Keratinocyte (primary cell): ENCODE measurements around the gene ZNF44. TPM values are rescaled to one million over a fixed set of nuclear protein-coding genes. Genes with fewer than 3 reads are reported as not detected.

Source experiments
- DNase-seq: peaks from one replicate; pipeline ENCODE4 v3.0.0-alpha.2; 2011; ENCODE audit warnings: low read depth, missing footprints, low spot score
- FAIRE-seq: peaks from 2 replicates; lab custom pipeline; 2011; peaks lifted over from hg19 to GRCh38; lab: Jason Lieb, UNC
- H2AFZ ChIP-seq: 2 replicates; pipeline ENCODE4 v1.6.0; 2012; ENCODE audit warnings: low read length, control low read depth, inconsistent platforms; ENCODE audit not compliant: control insufficient read depth
- H3K27ac ChIP-seq: 2 replicates; pipeline ENCODE4 v1.5.1; 2011; ENCODE audit warnings: low read length; ENCODE audit not compliant: control insufficient read depth, insufficient read depth
- H3K27me3 ChIP-seq: 3 replicates; pipeline ENCODE4 v1.6.0; 2011; ENCODE audit warnings: low read length; ENCODE audit not compliant: control insufficient read depth, insufficient read depth; ENCODE audit errors: extremely low read depth
- H3K36me3 ChIP-seq, 2 experiments: 2 replicates in 1 of 2; 3 replicates in 1 of 2; pipeline ENCODE4 v1.5.1; 2011; ENCODE audit warnings: low read length in 2 of 2, mild to moderate bottlenecking in 1 of 2; ENCODE audit not compliant: control insufficient read depth in 2 of 2, insufficient read depth in 2 of 2; ENCODE audit errors: extremely low read depth in 1 of 2
- H3K4me1 ChIP-seq: 3 replicates; pipeline ENCODE4 v1.5.1; 2011; ENCODE audit warnings: low read length; ENCODE audit not compliant: control insufficient read depth, insufficient read depth; ENCODE audit errors: extremely low read depth
- H3K4me2 ChIP-seq: 3 replicates; pipeline ENCODE4 v1.6.0; 2011; ENCODE audit warnings: low read depth, low read length; ENCODE audit not compliant: control insufficient read depth, insufficient read depth; ENCODE audit errors: extremely low read depth
- H3K4me3 ChIP-seq, 3 experiments: fragments of 200-600 bp in 1 of 3; sonication (generic) in 1 of 3; 2 replicates in 2 of 3; 3 replicates in 1 of 3; pipeline ENCODE4 v1.5.1; 2011 to 2016; ENCODE audit warnings: low read length in 3 of 3, mild to moderate bottlenecking in 3 of 3, control low read depth in 2 of 3, inconsistent platforms in 1 of 3, low read depth in 1 of 3, mixed read lengths in 1 of 3, mixed run types in 1 of 3, moderate library complexity in 1 of 3; ENCODE audit not compliant: control insufficient read depth in 2 of 3, insufficient read depth in 2 of 3; ENCODE audit errors: extremely low read depth in 1 of 3
- H3K79me2 ChIP-seq: 2 replicates; pipeline ENCODE4 v1.6.0; 2012; ENCODE audit warnings: low read length; ENCODE audit not compliant: control insufficient read depth, insufficient read depth
- H3K9ac ChIP-seq: 3 replicates; pipeline ENCODE4 v1.6.0; 2011; ENCODE audit warnings: low read length; ENCODE audit not compliant: control insufficient read depth, insufficient read depth; ENCODE audit errors: extremely low read depth
- H3K9me1 ChIP-seq: 3 replicates; pipeline ENCODE4 v1.6.0; 2011; ENCODE audit warnings: low read length; ENCODE audit not compliant: control insufficient read depth, insufficient read depth; ENCODE audit errors: extremely low read depth
- H3K9me3 ChIP-seq: 2 replicates; pipeline ENCODE4 v1.5.1; 2012; ENCODE audit warnings: low read depth, low read length; ENCODE audit not compliant: control insufficient read depth
- H4K20me1 ChIP-seq: 3 replicates; pipeline ENCODE4 v1.6.0; 2011; ENCODE audit warnings: low read length; ENCODE audit not compliant: control insufficient read depth, insufficient read depth; ENCODE audit errors: extremely low read depth
- CTCF ChIP-seq, 3 experiments: IDR thresholded peaks in 1 of 3; conservative IDR thresholded peaks in 1 of 3; optimal IDR thresholded peaks in 1 of 3; 2 replicates in 2 of 3; 3 replicates in 1 of 3; pipeline versions ENCODE3 to v1.5.1; 2011; ENCODE audit warnings: low read length in 3 of 3, mild to moderate bottlenecking in 3 of 3, moderate library complexity in 2 of 3, control low read depth in 1 of 3, inconsistent platforms in 1 of 3; ENCODE audit not compliant: insufficient read depth in 2 of 3; ENCODE audit errors: extremely low read depth in 1 of 3
- EZH2 ChIP-seq: IDR thresholded peaks from one replicate; pipeline ENCODE4 v1.6.1; 2012; ENCODE audit warnings: inconsistent platforms, mild to moderate bottlenecking, low read length, moderate library complexity
- dilution Hi-C: fragments of 300-500 bp; cut with MboI; formaldehyde crosslinking; loops from one replicate; pipeline ENCODE4 v1.7.0; 2020; ENCODE audit warnings: low sequenced_read_pairs; ENCODE audit not compliant: extremely low pct_ligation_motif_present
- polyA plus RNA-seq, 5 experiments: library from polyadenylated mRNA; depleted of rRNA in 3 of 5; stranded (reverse) in 3 of 5; stranded (forward) in 1 of 5; unstranded in 1 of 5; fragments of >200 nt; gene quantifications; 1 replicate in 1 of 5; 2 replicates in 3 of 5; 3 replicates in 1 of 5; pipeline versions ENCODE4 v1.2.1 to v1.2.3, GENCODE V29; 2011 to 2012; ENCODE audit warnings: missing spikeins in 2 of 5, low read depth in 1 of 5, low replicate concordance in 1 of 5

The ZNF44 gene
- polyA plus RNA-seq, 1 donor (not counting 4 experiments of a cell fraction or from before 2014, with no cell fraction given) = 5.2 TPM

GRCh38 chr19:12224676-12225075, 70.0 kb downstream of the ZNF44 start:
- Histone ChIP-seq H3K9me3 (no peaks in the 10 kb centered on the region), H4K20me1 (no peaks in the 10 kb centered on the region), H3K9me1 (no peaks in the 10 kb centered on the region), H3K9ac (no peak overlapping the region), H3K4me2 (no peak overlapping the region), H3K4me3 (no peak overlapping the region), H3K27ac (no peak overlapping the region), H2AFZ (no peak overlapping the region), H3K4me1 (no peaks in the 10 kb centered on the region), H3K79me2 (no peaks in the 10 kb centered on the region), H3K36me3 (no peaks in the 10 kb centered on the region), H3K27me3 (no peaks in the 10 kb centered on the region)
- FAIRE-seq (no peak), DNase-seq (no peak)
- dilution Hi-C loops = no loop called here
- no peak for TF ChIP-seq CTCF (optimal IDR thresholded peaks at IDR 0.05 in 1 of 3, IDR thresholded peaks at IDR 0.05 in 1 of 3, conservative IDR thresholded peaks at IDR 0.05 in 1 of 3; ENCODE audit: extremely low read depth in 1 of 3, insufficient read depth in 2 of 3, low read length in 3 of 3)
- TF ChIP-seq EZH2 = no peak

GRCh38 chr19:12222980-12223630, 71.6 kb downstream of the ZNF44 start:
- Histone ChIP-seq H3K9ac (no peak overlapping the region), H3K27me3 (no peaks in the 10 kb centered on the region), H3K9me1 (no peaks in the 10 kb centered on the region), H2AFZ (no peak overlapping the region), H4K20me1 (no peaks in the 10 kb centered on the region), H3K4me2 (no peak overlapping the region), H3K27ac (no peak overlapping the region), H3K9me3 (no peaks in the 10 kb centered on the region), H3K36me3 (no peaks in the 10 kb centered on the region), H3K4me3 (no peak overlapping the region), H3K79me2 (no peaks in the 10 kb centered on the region), H3K4me1 (no peaks in the 10 kb centered on the region)
- FAIRE-seq (no peak), DNase-seq (no peak)
- TF ChIP-seq CTCF (optimal IDR thresholded peaks at IDR 0.05 in 1 of 3, IDR thresholded peaks at IDR 0.05 in 1 of 3, conservative IDR thresholded peaks at IDR 0.05 in 1 of 3; ENCODE audit: extremely low read depth in 1 of 3, insufficient read depth in 2 of 3, low read length in 3 of 3) (no peak), EZH2 (no peak)
- dilution Hi-C loops = no loop called here

Other genes with a start within 250 kb of the ZNF44 start
- gene ZNF878, start 241.9 kb downstream of the ZNF44 start, polyA plus RNA-seq = 0.15 to 0.29 TPM (median 0.24 TPM) in 3 replicates
- 0.50 to 1.0 TPM (median 0.88 TPM) in 3 replicates for gene ZNF844, start 230.2 kb downstream of the ZNF44 start, polyA plus RNA-seq
- 1.6 to 3.4 TPM (median 2.4 TPM) in 3 replicates for gene ZNF20, start 154.5 kb downstream of the ZNF44 start, polyA plus RNA-seq
- gene ZNF625, start 138.1 kb downstream of the ZNF44 start, polyA plus RNA-seq = 1.9 to 2.5 TPM (median 2.3 TPM) in 3 replicates
- 2.4 to 3.0 TPM (median 2.9 TPM) in 3 replicates for gene ZNF136, start 131.8 kb downstream of the ZNF44 start, polyA plus RNA-seq
- 3.2 to 4.7 TPM (median 3.8 TPM) in 3 replicates for gene ZNF563, start 38.8 kb upstream of the ZNF44 start, polyA plus RNA-seq
- gene ZNF442, start 70.8 kb upstream of the ZNF44 start, polyA plus RNA-seq = 0.53 to 0.89 TPM (median 0.70 TPM) in 3 replicates
- 1.6 to 3.1 TPM (median 2.2 TPM) in 3 replicates for gene ZNF799, start 106.4 kb upstream of the ZNF44 start, polyA plus RNA-seq
- gene ZNF443, start 146.1 kb upstream of the ZNF44 start, polyA plus RNA-seq = 1.8 to 3.1 TPM (median 2.4 TPM) in 3 replicates
- gene ZNF709, start 189.9 kb upstream of the ZNF44 start, polyA plus RNA-seq = 0.62 to 0.98 TPM (median 0.75 TPM) in 3 replicates